Fibroblast of gingiva (primary cell): ENCODE measurements around the gene NPIPB2.
"Not testable (repeated sequence)": the region's sequence is repeated elsewhere in the genome, so short reads cannot be mapped to it uniquely, and the experiment has no call there.

Experiments used
- DNase-seq: peaks from one replicate; pipeline ENCODE4 v3.0.0-alpha.2; 2011; ENCODE audit warnings: low read depth

NPIPB2 gene

GRCh38 chr16:11957591-11958395 is 15.9 kb upstream of the NPIPB2 start:
- peak; percentile 83 for DNase-seq

GRCh38 chr16:11956558-11956957 is 14.7 kb upstream of the NPIPB2 start:
- DNase-seq = no peak

GRCh38 chr16:11955713-11956123 is 13.9 kb upstream of the NPIPB2 start:
- peak; percentile 97 for DNase-seq

- peak; percentile 62 for DNase-seq
Measured at GRCh38 chr16:11953576-11953975, 11.7 kb upstream of the NPIPB2 start.

GRCh38 chr16:11950388-11950787 is 8.5 kb upstream of the NPIPB2 start:
- DNase-seq = peak; percentile 39

- DNase-seq = peak; percentile 63
Measured at GRCh38 chr16:11949527-11949926, 7.7 kb upstream of the NPIPB2 start.

GRCh38 chr16:11948819-11949218 is 7.0 kb upstream of the NPIPB2 start:
- no peak for DNase-seq

GRCh38 chr16:11946433-11946832 is 4.6 kb upstream of the NPIPB2 start:
- DNase-seq = no peak

GRCh38 chr16:11927350-11927749 is 14.5 kb downstream of the NPIPB2 start:
- not testable (repeated sequence) for DNase-seq

- not testable (repeated sequence) for DNase-seq
Measured at GRCh38 chr16:11924046-11924445, 17.8 kb downstream of the NPIPB2 start.

GRCh38 chr16:11916524-11917285 is 25.1 kb downstream of the NPIPB2 start:
- peak; percentile 11 for DNase-seq

GRCh38 chr16:11915644-11916523 is 26.0 kb downstream of the NPIPB2 start, which contains the start of gene GSPT1:
GSPT1 (minus strand) TSS chr16:11915956; CDS start chr16:11915720, 236 bp downstream.
- peak; percentile 98 for DNase-seq

GRCh38 chr16:11915114-11915643 is 26.7 kb downstream of the NPIPB2 start:
- DNase-seq = no peak

- DNase-seq = peak; percentile 18
Measured at GRCh38 chr16:11914210-11915113, 27.4 kb downstream of the NPIPB2 start.

- DNase-seq = peak; percentile 3
Measured at GRCh38 chr16:11913425-11914079, 28.3 kb downstream of the NPIPB2 start.

- DNase-seq = peak; percentile 79
Measured at GRCh38 chr16:11909653-11910545, 31.9 kb downstream of the NPIPB2 start.

GRCh38 chr16:11907160-11907970 is 34.5 kb downstream of the NPIPB2 start:
- no peak for DNase-seq

GRCh38 chr16:11903906-11904305 is 37.9 kb downstream of the NPIPB2 start:
- DNase-seq = peak; percentile 74
